K562 (cell line): ENCODE data around the gene DNAH1. TPM values are rescaled to one million over a fixed set of nuclear protein-coding genes. Genes with fewer than 3 reads are reported as not detected.

Experiments
- ATAC-seq: fragments of 200-7000 bp; cut with Tn5 transposase; 3 replicates; pipeline ENCODE4 v1.9.1; 2020; ENCODE audit warnings: moderate library complexity
- BruUV-seq: library from RNA; stranded (reverse); fragments of 400-500 nt; replicated peaks from 2 replicates; lab custom pipeline; 2021; lab: Mats Ljungman, UMichigan
- CTCF ChIA-PET: fragments of 300-600 bp; formaldehyde crosslinking; extraction: SDS; loops from one replicate; lab custom pipeline; 2021; ENCODE audit warnings: low intra/inter-chr PET ratio; lab: Yijun Ruan, JAX
- POLR2A ChIA-PET: fragments of 300-600, 350-650 bp; sonication (Branson Sonifier 250); formaldehyde crosslinking; extraction: SDS; loops from one replicate; lab custom pipeline; 2021; ENCODE audit warnings: antibody characterized with exemption, inconsistent platforms; lab: Yijun Ruan, JAX
- DNase-seq, 4 experiments: peaks; one replicate each; pipeline versions ENCODE4 v3.0.0 to v3.0.0-alpha.2; 2011 to 2018; ENCODE audit warnings: low spot score in 3 of 4, mixed read lengths in 3 of 4; ENCODE audit errors: extremely low read depth in 1 of 4
- FAIRE-seq: peaks from 2 replicates; lab custom pipeline; 2011; peaks lifted over from hg19 to GRCh38; lab: Jason Lieb, UNC
- H2AFZ ChIP-seq: 2 replicates; pipeline ENCODE4 v1.6.0; 2011; ENCODE audit warnings: low read depth, low read length, control low read depth, inconsistent platforms
- H3K27ac ChIP-seq: fragments of 200-600 bp; 3 replicates; pipeline ENCODE4 v1.8.0; 2011; ENCODE audit warnings: low read depth, mild to moderate bottlenecking, control low read depth, inconsistent platforms, low read length, moderate library complexity, mixed read lengths; ENCODE audit errors: extremely low read depth
- H3K27me3 ChIP-seq, 2 experiments: fragments of 300-600 bp in 1 of 2; 2 replicates in 1 of 2; 3 replicates in 1 of 2; pipeline versions ENCODE4 v1.6.0 to v1.8.0; 2011; ENCODE audit warnings: inconsistent platforms in 2 of 2, low read length in 2 of 2, mild to moderate bottlenecking in 1 of 2, mixed read lengths in 1 of 2, moderate library complexity in 1 of 2; ENCODE audit not compliant: control insufficient read depth in 2 of 2, insufficient read depth in 2 of 2
- H3K36me3 ChIP-seq: fragments of 300-600 bp; 3 replicates; pipeline ENCODE4 v1.8.0; 2011; ENCODE audit warnings: mild to moderate bottlenecking, low read length, inconsistent platforms; ENCODE audit not compliant: control insufficient read depth, insufficient read depth
- H3K4me1 ChIP-seq, 2 experiments: fragments of 200-600 bp in 1 of 2; replicated peaks in 1 of 2; 2 replicates in 1 of 2; 3 replicates in 1 of 2; pipeline versions ENCODE4 v1.5.1 to v1.8.0; 2011; ENCODE audit warnings: inconsistent platforms in 2 of 2, low read length in 2 of 2, mild to moderate bottlenecking in 1 of 2, mixed read lengths in 1 of 2, moderate library complexity in 1 of 2; ENCODE audit not compliant: control insufficient read depth in 2 of 2, insufficient read depth in 2 of 2
- H3K4me2 ChIP-seq: 2 replicates; pipeline ENCODE4 v1.6.1; 2011; ENCODE audit warnings: low read length, control low read depth, inconsistent platforms, mixed read lengths; ENCODE audit not compliant: insufficient read depth
- H3K4me3 ChIP-seq: fragments of 200-600 bp; sonication (generic), shearing (Covaris generic); 2 replicates; pipeline ENCODE4 v1.5.1; 2016; ENCODE audit warnings: control low read depth, inconsistent platforms
- H3K79me2 ChIP-seq: fragments of 200-600 bp; 3 replicates; pipeline ENCODE4 v1.8.0; 2011; ENCODE audit warnings: low read length, inconsistent platforms; ENCODE audit not compliant: control insufficient read depth, insufficient read depth
- H3K9ac ChIP-seq, 2 experiments: 2 replicates each; pipeline versions ENCODE4 v1.6.0 to v1.6.1; 2011; ENCODE audit warnings: low read depth in 2 of 2, low read length in 2 of 2, control low read depth in 1 of 2, inconsistent platforms in 1 of 2, mild to moderate bottlenecking in 1 of 2, mixed read lengths in 1 of 2; ENCODE audit not compliant: insufficient read depth in 1 of 2
- H3K9me1 ChIP-seq: one replicate; pipeline ENCODE4 v1.6.0; 2011; ENCODE audit warnings: inconsistent platforms, mild to moderate bottlenecking, low read length, moderate library complexity; ENCODE audit not compliant: control insufficient read depth, insufficient read depth
- H3K9me3 ChIP-seq: replicated peaks from 2 replicates; pipeline ENCODE4 v1.5.1; 2011; ENCODE audit warnings: low read depth, low read length, inconsistent platforms; ENCODE audit not compliant: control insufficient read depth, insufficient read depth
- H4K20me1 ChIP-seq: replicated peaks from 2 replicates; pipeline ENCODE4 v1.6.1; 2011; ENCODE audit warnings: low read length, inconsistent platforms, mixed read lengths; ENCODE audit not compliant: control insufficient read depth, insufficient read depth
- KDM1A ChIP-seq, 2 experiments: fragments of 450-650 bp; IDR thresholded peaks; 2 replicates each; pipeline ENCODE4 v1.6.1; 2016; ENCODE audit warnings: mild to moderate bottlenecking in 2 of 2
- NBN ChIP-seq: fragments of 450-650 bp; IDR thresholded peaks from 2 replicates; pipeline ENCODE4 v1.6.1; 2016; ENCODE audit warnings: low read depth, mild to moderate bottlenecking
- SIN3B ChIP-seq: fragments of 450-650 bp; IDR thresholded peaks from 2 replicates; pipeline ENCODE4 v1.6.1; 2017; ENCODE audit warnings: low read depth, mild to moderate bottlenecking, moderate library complexity
- ZNF717 ChIP-seq: fragments of 250-450 bp; sonication (Bioruptor Pico); IDR thresholded peaks from 2 replicates; pipeline ENCODE4 v1.5.0; 2021
- WGBS: fragments of 100-300 bp; shearing (Covaris generic); methylation state at CpG from one replicate; pipeline ENCODE4 v1.1.6; 2016; ENCODE audit warnings: low coverage, mixed read lengths; ENCODE audit not compliant: insufficient coverage; ENCODE audit errors: missing lambda C conversion rate; 5-methylcytosine and 5-hydroxymethylcytosine counted together
- in situ Hi-C: fragments of 300-500 bp; cut with MboI; formaldehyde crosslinking; loops from 4 replicates; pipeline ENCODE4 v1.15.0; 2018; ENCODE audit warnings: inconsistent platforms, mixed read lengths
- intact Hi-C: fragments of 100-400 bp; cut with micrococcal nuclease; formaldehyde crosslinking; loops from 2 replicates; pipeline ENCODE4 v1.14.2; 2022
- polyA plus RNA-seq, 8 experiments: library from polyadenylated mRNA; depleted of rRNA in 4 of 8; stranded (reverse) in 5 of 8; unstranded in 3 of 8; fragments of >200 nt; fragmentation: Nextera tagmentation in 2 of 8; fragmentation: Illumina TruSeq in 1 of 8; extraction: Ambion mirVana in 2 of 8; extraction: Trizol in 1 of 8; gene quantifications; 2 replicates each; pipeline versions ENCODE4 v1.2.1 to v1.2.3, GENCODE V29; 2011 to 2014; ENCODE audit warnings: inconsistent platforms in 1 of 8, missing spikeins in 1 of 8
- total RNA-seq, 7 experiments: library from RNA; depleted of rRNA in 6 of 7; stranded (reverse); fragments of >200 nt in 6 of 7; fragmentation: Illumina TruSeq in 2 of 7; extraction: Trizol in 2 of 7; gene quantifications; 2 replicates each; pipeline versions ENCODE4 v1.2.1 to v1.2.3, GENCODE V29; 2011 to 2021; ENCODE audit warnings: low replicate concordance in 1 of 7
- TF ChIP-seq, protein P1 (sequence below), 2 experiments: fragments of 450-650 bp; conservative IDR thresholded peaks; 2 replicates each; pipeline ENCODE4 v1.6.1; 2017; ENCODE audit warnings: mild to moderate bottlenecking in 2 of 2, moderate library complexity in 2 of 2

DNAH1 gene
- total and polyA plus RNA-seq, 9 of the 15 experiments (the other 6 are each of a cell fraction or from before 2014, with no cell fraction given), result 0.04 to 0.84 (median 0.50) TPM

DNA sequence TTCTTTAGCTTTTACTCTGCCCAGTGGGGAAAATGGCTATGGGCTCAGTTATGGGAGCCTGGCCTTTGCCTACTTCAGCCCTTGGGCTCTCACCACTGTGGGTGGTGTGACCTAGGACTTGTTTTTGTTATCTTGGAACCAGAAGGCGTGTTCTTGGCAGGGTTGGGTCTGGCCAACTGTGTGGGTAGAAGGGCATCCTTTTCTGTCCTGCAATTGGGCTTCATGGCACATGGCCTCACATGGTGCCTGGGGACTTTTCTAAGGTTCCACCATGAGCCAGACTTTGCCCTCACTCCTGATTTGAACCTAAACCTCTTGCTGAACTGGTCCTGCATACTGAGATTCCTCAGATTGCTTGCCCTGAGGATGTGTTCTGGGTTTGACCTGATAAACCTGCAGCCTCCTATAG is 26.8 kb upstream of the DNAH1 start:
- no peak for ATAC-seq
- peaks cover 4% of the 10 kb centered on the region; the same call in 2 of the 3 replicates for H3K36me3 ChIP-seq
- H3K79me2 ChIP-seq, result peaks cover 21% of the 10 kb centered on the region
- intact Hi-C loops (loop anchor here (5.0 kb wide), 1 partner anchor 287 kb away; no protein-coding TSS in a partner anchor), in situ Hi-C loops (no loop called here)
- ChIA-PET POLR2A (interaction anchor here (1.2 to 2.8 kb wide), 4 partner anchors 11 to 293 kb away, joined by 3 to 29 read pairs (median 4); partner anchors contain the start of genes RPL29 and WDR82), CTCF (interaction anchor here (1.0 kb wide), 1 partner anchor 58 kb away, joined by 3 read pairs; no protein-coding TSS in a partner anchor)
- H2AFZ ChIP-seq, result no peak overlapping the region
- H3K9me1 ChIP-seq, result peaks cover 3% of the 10 kb centered on the region
- no peak overlapping the region for H3K9ac ChIP-seq
- H3K4me1 ChIP-seq, result peaks cover 13 to 28% of the 10 kb centered on the region in 2 experiments; a peak in 4 of 5 replicates
- TF ChIP-seq ZNF717 (CRISPR knock-in tag) (no peak), NBN (no peak), SIN3B (no peak), KDM1A (IDR thresholded peaks at IDR 0.05) (0 out of 4 replicates have a peak, but pooled peaks of 1 of the 2 experiments have one; percentile 25)
- TF ChIP-seq, protein P1, sequence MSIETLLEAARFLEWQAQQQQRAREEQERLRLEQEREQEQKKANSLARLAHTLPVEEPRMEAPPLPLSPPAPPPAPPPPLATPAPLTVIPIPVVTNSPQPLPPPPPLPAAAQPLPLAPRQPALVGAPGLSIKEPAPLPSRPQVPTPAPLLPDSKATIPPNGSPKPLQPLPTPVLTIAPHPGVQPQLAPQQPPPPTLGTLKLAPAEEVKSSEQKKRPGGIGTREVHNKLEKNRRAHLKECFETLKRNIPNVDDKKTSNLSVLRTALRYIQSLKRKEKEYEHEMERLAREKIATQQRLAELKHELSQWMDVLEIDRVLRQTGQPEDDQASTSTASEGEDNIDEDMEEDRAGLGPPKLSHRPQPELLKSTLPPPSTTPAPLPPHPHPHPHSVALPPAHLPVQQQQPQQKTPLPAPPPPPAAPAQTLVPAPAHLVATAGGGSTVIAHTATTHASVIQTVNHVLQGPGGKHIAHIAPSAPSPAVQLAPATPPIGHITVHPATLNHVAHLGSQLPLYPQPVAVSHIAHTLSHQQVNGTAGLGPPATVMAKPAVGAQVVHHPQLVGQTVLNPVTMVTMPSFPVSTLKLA (conservative IDR thresholded peaks at IDR 0.05), result no peak
- BruUV-seq, result no TSS peak
- no peak for DNase-seq
- 0 out of 2 replicates have a peak overlapping the region, but pooled peaks have one; percentile 90 for H3K4me2 ChIP-seq
- no peaks in the 10 kb centered on the region for H3K27me3 ChIP-seq
- 89% methylated on average over 1 of the region's 1 CpG for WGBS
- no peaks in the 10 kb centered on the region for H3K9me3 ChIP-seq
- H3K27ac ChIP-seq, result no peak overlapping the region
- no peak for FAIRE-seq
- no peaks in the 10 kb centered on the region for H4K20me1 ChIP-seq
- H3K4me3 ChIP-seq, result no peak overlapping the region
